ENCODE results near the gene DENND5A.

The DENND5A gene

DNA sequence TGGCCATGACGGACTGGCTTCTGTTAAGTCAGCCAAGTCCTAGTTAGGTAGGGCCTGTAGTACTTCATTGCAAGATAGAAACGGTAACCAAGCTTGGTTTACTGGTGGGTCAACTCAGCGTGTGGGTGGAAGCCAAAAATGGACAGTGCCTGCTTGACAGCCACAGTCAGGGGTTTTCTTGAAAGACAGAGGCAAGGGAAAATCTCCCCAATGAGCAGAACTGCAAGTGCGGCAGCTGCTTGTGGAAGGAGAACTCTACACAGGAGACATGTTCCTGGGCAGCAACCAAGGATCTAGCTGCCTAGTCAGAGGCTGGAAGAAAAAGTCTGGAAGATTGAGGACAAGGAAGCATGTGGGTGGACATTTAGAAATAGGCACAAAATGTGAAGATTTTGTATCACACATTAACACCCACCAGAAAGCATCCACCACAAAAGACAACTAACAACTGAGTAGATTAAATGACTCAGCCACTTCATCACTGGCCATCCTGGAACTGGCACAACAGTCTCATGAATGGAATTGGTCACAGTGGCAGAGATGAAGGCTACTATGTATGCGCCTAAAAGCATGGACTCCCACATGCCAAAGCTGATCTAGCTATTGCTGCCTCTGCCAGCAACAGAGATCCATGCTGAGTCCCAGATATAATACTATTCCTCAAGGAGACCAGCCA, 132.8 kb downstream of the DENND5A start:
- no peak overlapping the region for H3K4me3 ChIP-seq (ENCODE audit: low read depth, low read length)
- TF ChIP-seq, protein P1, sequence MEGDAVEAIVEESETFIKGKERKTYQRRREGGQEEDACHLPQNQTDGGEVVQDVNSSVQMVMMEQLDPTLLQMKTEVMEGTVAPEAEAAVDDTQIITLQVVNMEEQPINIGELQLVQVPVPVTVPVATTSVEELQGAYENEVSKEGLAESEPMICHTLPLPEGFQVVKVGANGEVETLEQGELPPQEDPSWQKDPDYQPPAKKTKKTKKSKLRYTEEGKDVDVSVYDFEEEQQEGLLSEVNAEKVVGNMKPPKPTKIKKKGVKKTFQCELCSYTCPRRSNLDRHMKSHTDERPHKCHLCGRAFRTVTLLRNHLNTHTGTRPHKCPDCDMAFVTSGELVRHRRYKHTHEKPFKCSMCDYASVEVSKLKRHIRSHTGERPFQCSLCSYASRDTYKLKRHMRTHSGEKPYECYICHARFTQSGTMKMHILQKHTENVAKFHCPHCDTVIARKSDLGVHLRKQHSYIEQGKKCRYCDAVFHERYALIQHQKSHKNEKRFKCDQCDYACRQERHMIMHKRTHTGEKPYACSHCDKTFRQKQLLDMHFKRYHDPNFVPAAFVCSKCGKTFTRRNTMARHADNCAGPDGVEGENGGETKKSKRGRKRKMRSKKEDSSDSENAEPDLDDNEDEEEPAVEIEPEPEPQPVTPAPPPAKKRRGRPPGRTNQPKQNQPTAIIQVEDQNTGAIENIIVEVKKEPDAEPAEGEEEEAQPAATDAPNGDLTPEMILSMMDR (conservative IDR thresholded peaks at IDR 0.05; ENCODE audit: low read depth, low read length) = no peak
- no peak for DNase-seq (ENCODE audit: low read depth)

DNA sequence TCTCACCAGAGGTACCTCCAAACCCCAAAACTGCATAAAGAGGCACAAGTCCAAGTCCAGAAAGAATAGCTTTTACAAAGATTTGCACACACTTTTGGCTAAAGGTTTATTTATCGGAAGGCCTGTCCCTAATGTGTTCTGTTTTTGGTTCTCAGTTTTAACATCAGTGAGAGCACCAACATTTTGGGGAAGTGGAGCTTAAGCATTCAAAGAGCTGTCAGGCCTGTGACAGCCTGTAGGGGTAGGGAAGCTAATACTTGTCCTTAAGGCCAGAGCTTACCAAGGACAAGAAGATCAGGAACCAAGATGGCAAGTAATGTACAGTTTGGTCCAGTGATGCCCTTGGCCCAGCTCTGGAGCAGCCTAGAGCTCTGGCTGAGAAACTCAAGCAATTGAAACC, 134.9 kb downstream of the DENND5A start:
- H3K4me3 ChIP-seq (ENCODE audit: low read depth, low read length) = no peak overlapping the region
- DNase-seq (ENCODE audit: low read depth) = no peak
- TF ChIP-seq, protein P1 (conservative IDR thresholded peaks at IDR 0.05; ENCODE audit: low read depth, low read length) = no peak

GRCh38 chr11:9126636-9127035, 138.5 kb downstream of the DENND5A start:
- DNase-seq (ENCODE audit: low read depth) = no peak
- H3K4me3 ChIP-seq (ENCODE audit: low read depth, low read length) = no peak overlapping the region
- TF ChIP-seq, protein P1 (conservative IDR thresholded peaks at IDR 0.05; ENCODE audit: low read depth, low read length) = no peak

DNA sequence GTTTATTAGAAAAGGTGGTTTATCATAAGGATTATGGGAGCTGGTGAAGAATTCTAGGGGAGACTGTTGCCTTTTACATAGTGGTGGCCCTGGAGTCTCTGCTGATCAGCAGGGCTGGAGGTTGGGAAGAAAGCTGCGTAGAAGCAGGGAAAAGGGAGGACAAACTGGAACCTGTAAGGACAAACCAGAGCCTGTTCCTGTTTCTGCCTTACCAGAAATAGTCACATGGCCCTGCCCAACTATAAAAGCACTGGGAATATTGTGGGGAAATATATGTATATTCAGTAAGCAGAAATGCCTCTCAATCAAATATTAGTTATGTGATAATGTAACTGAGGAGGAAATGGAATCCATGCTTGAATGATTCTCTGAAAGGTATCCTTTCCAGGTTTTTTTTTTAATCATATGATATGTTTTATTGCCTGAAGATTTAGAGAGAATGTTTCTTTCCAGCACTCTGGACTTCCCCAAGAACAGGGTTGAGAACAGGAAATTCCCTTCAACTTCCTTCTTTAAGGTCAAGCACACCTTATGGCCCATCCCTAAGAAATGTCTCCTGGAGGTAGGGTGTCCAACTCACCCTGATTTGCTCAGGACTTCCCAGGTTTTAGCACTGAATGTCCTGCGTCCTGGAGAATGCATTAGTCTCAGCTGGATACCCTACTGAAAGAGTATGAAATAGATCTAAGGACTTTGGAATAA, 139.8 kb downstream of the DENND5A start:
- TF ChIP-seq, protein P1 (conservative IDR thresholded peaks at IDR 0.05; ENCODE audit: low read depth, low read length) = no peak
- no peak overlapping the region for H3K4me3 ChIP-seq (ENCODE audit: low read depth, low read length)
- DNase-seq (ENCODE audit: low read depth) = no peak

DNA sequence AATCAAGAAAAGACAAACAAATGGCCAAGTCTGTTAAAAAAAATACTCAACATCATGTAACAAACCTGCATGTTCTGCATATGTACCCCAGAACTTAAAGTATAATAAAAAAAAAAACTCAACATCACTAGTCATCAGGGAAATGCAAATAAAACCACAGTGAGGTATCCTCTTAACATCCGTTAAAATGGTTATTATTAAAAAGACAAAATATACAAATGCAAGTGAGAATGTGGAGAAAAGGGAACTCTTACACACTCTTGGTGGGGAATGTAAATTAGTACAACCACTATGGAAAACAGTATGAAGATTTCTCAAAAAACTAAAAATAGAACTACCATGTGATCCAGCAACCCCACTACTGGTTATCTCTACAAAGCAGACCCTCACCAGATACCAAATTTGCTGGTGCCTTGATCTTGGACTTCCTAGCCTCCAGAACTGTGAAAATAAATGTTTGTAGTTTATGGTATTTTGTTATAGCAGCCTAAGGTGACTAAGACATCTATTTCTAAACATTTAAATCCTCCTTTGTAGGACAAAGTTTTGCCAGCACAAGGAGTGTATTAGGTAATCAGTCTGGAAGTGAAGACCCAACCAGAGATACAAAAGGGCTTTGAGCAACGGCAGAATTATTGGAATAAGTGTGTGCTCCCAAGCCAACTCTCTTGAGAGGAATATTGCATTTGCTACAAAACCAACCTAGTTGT, 141.4 kb downstream of the DENND5A start:
- no peak for DNase-seq (ENCODE audit: low read depth)
- H3K4me3 ChIP-seq (ENCODE audit: low read depth, low read length) = no peak overlapping the region
- TF ChIP-seq, protein P1 (conservative IDR thresholded peaks at IDR 0.05; ENCODE audit: low read depth, low read length) = no peak

- H3K4me3 ChIP-seq (ENCODE audit: low read depth, low read length) = no peak overlapping the region
- DNase-seq (ENCODE audit: low read depth) = no peak
- TF ChIP-seq, protein P1 (conservative IDR thresholded peaks at IDR 0.05; ENCODE audit: low read depth, low read length) = no peak
These were observed 143.7 kb downstream of the DENND5A start for GRCh38 chr11:9121469-9121796.
